GM23338 (cell line): Measurements from ENCODE around the gene TMEM63A. TPM values are rescaled to one million over a fixed set of nuclear protein-coding genes. Genes with fewer than 3 reads are reported as not detected.

Source experiments
- ATAC-seq: fragments of 200-7000 bp; cut with Tn5 transposase; 3 replicates; pipeline ENCODE4 v1.9.1; 2020
- DNase-seq: peaks from one replicate; pipeline ENCODE4 v3.0.0-alpha.2; 2015; ENCODE audit warnings: low spot score
- H2AFZ ChIP-seq: fragments of 200-600 bp; sonication (generic); 2 replicates; pipeline ENCODE4 v1.8.0; 2016; ENCODE audit warnings: antibody characterized with exemption, mild to moderate bottlenecking, moderate library complexity
- H3F3A ChIP-seq: fragments of 200-600 bp; sonication (generic); replicated peaks from 2 replicates; pipeline ENCODE4 v1.8.0; 2017; ENCODE audit warnings: antibody characterized with exemption, mixed run types, low read depth
- H3K27ac ChIP-seq: fragments of 200-600 bp; sonication (generic); 2 replicates; pipeline ENCODE4 v1.6.1; 2016; ENCODE audit warnings: low read depth
- H3K27me3 ChIP-seq: fragments of 200-600 bp; sonication (generic); 2 replicates; pipeline ENCODE4 v1.8.0; 2016; ENCODE audit warnings: mild to moderate bottlenecking, mixed run types, moderate library complexity; ENCODE audit not compliant: insufficient read depth
- H3K36me3 ChIP-seq: fragments of 200-600 bp; sonication (generic); 2 replicates; pipeline ENCODE4 v1.8.0; 2016; ENCODE audit warnings: mild to moderate bottlenecking; ENCODE audit not compliant: insufficient read depth
- H3K4me1 ChIP-seq: fragments of 200-600 bp; sonication (generic); 2 replicates; pipeline ENCODE4 v1.8.0; 2016; ENCODE audit warnings: mild to moderate bottlenecking, moderate library complexity; ENCODE audit not compliant: insufficient read depth
- H3K4me2 ChIP-seq: fragments of 200-600 bp; sonication (generic); 2 replicates; pipeline ENCODE4 v1.7.1; 2017; ENCODE audit warnings: mixed run types
- H3K4me3 ChIP-seq: fragments of 200-600 bp; sonication (generic); 2 replicates; pipeline ENCODE4 v1.6.1; 2016; ENCODE audit warnings: mixed run types
- H3K79me2 ChIP-seq: fragments of 200-600 bp; sonication (generic); replicated peaks from 2 replicates; pipeline ENCODE4 v1.8.0; 2017; ENCODE audit warnings: mild to moderate bottlenecking; ENCODE audit not compliant: insufficient read depth
- H3K9me2 ChIP-seq: fragments of 200-600 bp; sonication (generic); 2 replicates; pipeline ENCODE4 v1.8.0; 2017; ENCODE audit not compliant: insufficient read depth
- H4K20me1 ChIP-seq: fragments of 200-600 bp; sonication (generic); replicated peaks from 2 replicates; pipeline ENCODE4 v1.8.0; 2017; ENCODE audit warnings: mild to moderate bottlenecking; ENCODE audit not compliant: insufficient read depth
- H3K27ac Mint-ChIP-seq: 2 replicates; pipeline ENCODE4 v1.8.0; 2020; ENCODE audit warnings: inconsistent platforms, mild to moderate bottlenecking, moderate library complexity, mixed read lengths
- H3K27me3 Mint-ChIP-seq: 3 replicates; pipeline ENCODE4 v1.8.0; 2022; ENCODE audit warnings: low read depth, mild to moderate bottlenecking, moderate library complexity, mixed read lengths, inconsistent platforms; ENCODE audit not compliant: insufficient read depth, poor library complexity
- H3K36me3 Mint-ChIP-seq: 3 replicates; pipeline ENCODE4 v1.8.0; 2021; ENCODE audit warnings: low read depth, mild to moderate bottlenecking, inconsistent platforms, moderate library complexity, mixed read lengths
- H3K4me1 Mint-ChIP-seq: 3 replicates; pipeline ENCODE4 v1.8.0; 2020; ENCODE audit warnings: mild to moderate bottlenecking, inconsistent platforms, mixed read lengths
- H3K4me3 Mint-ChIP-seq: 3 replicates; pipeline ENCODE4 v1.8.0; 2021; ENCODE audit warnings: moderate library complexity, mild to moderate bottlenecking, inconsistent platforms, mixed read lengths
- H3K9me3 Mint-ChIP-seq: 3 replicates; pipeline ENCODE4 v1.8.0; 2020; ENCODE audit warnings: moderate library complexity, mild to moderate bottlenecking, inconsistent platforms, mixed read lengths
- CREB1 ChIP-seq: fragments of 250-450 bp; sonication (Bioruptor Pico); IDR thresholded peaks from 2 replicates; pipeline ENCODE4 v1.5.0; 2020; ENCODE audit warnings: low read depth, mild to moderate bottlenecking, moderate library complexity
- EZH2 ChIP-seq: fragments of 200-600 bp; sonication (generic); IDR thresholded peaks from one replicate; pipeline ENCODE4 v1.8.0; 2017; ENCODE audit warnings: antibody characterized with exemption, mild to moderate bottlenecking, low read depth; ENCODE audit not compliant: unreplicated experiment
- JUNB ChIP-seq: IDR thresholded peaks from one replicate; pipeline ENCODE4 v1.6.1; 2016; ENCODE audit warnings: antibody characterized with exemption; ENCODE audit not compliant: unreplicated experiment
- POLR2AphosphoS5 ChIP-seq: IDR thresholded peaks from 2 replicates; pipeline ENCODE4 v1.6.1; 2016; ENCODE audit warnings: antibody characterized with exemption, low read depth
- polyA plus RNA-seq: library from polyadenylated mRNA; unstranded; fragments of >200 nt; fragmentation: Nextera tagmentation; extraction: Ambion mirVana; gene quantifications from 2 replicates; pipeline ENCODE4 v1.2.1, GENCODE V29; 2016
- total RNA-seq: library from RNA; depleted of rRNA; stranded (reverse); fragments of >200 nt; shearing (Covaris generic); gene quantifications from 2 replicates; pipeline ENCODE4 v1.2.3, GENCODE V29; 2014
- TF ChIP-seq, protein P1 (sequence below): fragments of 250-450 bp; sonication (Bioruptor Pico); IDR thresholded peaks from 2 replicates; pipeline ENCODE4 v1.5.0; 2020; ENCODE audit warnings: mild to moderate bottlenecking, moderate library complexity
- TF ChIP-seq, protein P2 (sequence below): IDR thresholded peaks from 2 replicates; pipeline ENCODE4 v1.6.1; 2016; ENCODE audit warnings: antibody characterized with exemption
- TF ChIP-seq, protein P3 (sequence below), 2 experiments: fragments of 200-600 bp in 1 of 2; sonication (generic) in 1 of 2; conservative IDR thresholded peaks; 2 replicates each; pipeline versions ENCODE4 v1.5.1 to v1.6.1; 2016 to 2017; ENCODE audit warnings: antibody characterized with exemption in 2 of 2, low read depth in 2 of 2, mild to moderate bottlenecking in 2 of 2, moderate library complexity in 1 of 2

The TMEM63A gene
- total and polyA plus RNA-seq, 2 experiments from 2014 or later: 31.7 to 76.9 TPM

DNA sequence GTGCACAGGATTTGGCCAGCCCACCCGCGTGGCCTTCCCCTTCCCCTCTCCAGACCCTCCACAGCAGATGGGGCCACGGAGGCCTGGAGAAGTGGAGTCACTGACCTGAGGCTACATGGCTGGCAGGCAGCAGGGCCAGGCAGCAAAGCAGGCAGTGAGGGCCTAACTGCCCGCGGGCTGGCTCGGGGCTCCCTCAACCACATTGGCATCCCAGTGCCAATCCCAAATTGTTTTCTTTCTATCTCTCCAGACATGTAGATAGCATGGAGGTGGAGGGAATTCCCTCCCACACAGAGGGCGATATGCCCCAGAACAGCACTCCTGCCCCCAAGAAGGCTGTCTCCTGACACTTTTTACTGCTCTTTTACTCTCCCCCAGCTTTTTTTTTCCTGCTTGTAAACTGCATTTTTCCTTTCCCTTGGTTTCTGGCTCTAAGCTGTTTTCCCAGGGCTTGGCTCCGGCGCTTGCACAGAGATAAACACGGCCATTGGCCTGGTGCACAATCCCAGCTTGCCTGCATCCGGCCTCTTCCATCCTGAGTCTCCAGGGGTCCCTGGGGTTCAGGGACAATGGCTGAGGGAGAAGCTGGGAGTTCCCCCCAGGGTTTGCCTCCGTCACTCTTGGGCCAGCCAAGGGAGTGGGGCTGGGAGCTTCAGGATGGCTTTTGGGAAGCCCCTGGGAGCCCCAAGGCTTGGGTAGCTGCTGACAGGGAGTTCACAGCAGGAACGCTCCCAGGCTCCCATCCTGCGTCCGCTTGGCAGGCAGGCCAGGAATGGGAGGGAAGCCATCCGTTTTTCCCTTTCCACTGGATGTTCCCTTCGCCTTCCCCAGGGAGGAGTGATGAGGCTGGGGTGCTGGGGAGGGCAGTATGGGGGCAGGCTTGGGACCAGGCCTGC is 65.3 kb downstream of the TMEM63A start (continued):
- TF ChIP-seq, protein P1, sequence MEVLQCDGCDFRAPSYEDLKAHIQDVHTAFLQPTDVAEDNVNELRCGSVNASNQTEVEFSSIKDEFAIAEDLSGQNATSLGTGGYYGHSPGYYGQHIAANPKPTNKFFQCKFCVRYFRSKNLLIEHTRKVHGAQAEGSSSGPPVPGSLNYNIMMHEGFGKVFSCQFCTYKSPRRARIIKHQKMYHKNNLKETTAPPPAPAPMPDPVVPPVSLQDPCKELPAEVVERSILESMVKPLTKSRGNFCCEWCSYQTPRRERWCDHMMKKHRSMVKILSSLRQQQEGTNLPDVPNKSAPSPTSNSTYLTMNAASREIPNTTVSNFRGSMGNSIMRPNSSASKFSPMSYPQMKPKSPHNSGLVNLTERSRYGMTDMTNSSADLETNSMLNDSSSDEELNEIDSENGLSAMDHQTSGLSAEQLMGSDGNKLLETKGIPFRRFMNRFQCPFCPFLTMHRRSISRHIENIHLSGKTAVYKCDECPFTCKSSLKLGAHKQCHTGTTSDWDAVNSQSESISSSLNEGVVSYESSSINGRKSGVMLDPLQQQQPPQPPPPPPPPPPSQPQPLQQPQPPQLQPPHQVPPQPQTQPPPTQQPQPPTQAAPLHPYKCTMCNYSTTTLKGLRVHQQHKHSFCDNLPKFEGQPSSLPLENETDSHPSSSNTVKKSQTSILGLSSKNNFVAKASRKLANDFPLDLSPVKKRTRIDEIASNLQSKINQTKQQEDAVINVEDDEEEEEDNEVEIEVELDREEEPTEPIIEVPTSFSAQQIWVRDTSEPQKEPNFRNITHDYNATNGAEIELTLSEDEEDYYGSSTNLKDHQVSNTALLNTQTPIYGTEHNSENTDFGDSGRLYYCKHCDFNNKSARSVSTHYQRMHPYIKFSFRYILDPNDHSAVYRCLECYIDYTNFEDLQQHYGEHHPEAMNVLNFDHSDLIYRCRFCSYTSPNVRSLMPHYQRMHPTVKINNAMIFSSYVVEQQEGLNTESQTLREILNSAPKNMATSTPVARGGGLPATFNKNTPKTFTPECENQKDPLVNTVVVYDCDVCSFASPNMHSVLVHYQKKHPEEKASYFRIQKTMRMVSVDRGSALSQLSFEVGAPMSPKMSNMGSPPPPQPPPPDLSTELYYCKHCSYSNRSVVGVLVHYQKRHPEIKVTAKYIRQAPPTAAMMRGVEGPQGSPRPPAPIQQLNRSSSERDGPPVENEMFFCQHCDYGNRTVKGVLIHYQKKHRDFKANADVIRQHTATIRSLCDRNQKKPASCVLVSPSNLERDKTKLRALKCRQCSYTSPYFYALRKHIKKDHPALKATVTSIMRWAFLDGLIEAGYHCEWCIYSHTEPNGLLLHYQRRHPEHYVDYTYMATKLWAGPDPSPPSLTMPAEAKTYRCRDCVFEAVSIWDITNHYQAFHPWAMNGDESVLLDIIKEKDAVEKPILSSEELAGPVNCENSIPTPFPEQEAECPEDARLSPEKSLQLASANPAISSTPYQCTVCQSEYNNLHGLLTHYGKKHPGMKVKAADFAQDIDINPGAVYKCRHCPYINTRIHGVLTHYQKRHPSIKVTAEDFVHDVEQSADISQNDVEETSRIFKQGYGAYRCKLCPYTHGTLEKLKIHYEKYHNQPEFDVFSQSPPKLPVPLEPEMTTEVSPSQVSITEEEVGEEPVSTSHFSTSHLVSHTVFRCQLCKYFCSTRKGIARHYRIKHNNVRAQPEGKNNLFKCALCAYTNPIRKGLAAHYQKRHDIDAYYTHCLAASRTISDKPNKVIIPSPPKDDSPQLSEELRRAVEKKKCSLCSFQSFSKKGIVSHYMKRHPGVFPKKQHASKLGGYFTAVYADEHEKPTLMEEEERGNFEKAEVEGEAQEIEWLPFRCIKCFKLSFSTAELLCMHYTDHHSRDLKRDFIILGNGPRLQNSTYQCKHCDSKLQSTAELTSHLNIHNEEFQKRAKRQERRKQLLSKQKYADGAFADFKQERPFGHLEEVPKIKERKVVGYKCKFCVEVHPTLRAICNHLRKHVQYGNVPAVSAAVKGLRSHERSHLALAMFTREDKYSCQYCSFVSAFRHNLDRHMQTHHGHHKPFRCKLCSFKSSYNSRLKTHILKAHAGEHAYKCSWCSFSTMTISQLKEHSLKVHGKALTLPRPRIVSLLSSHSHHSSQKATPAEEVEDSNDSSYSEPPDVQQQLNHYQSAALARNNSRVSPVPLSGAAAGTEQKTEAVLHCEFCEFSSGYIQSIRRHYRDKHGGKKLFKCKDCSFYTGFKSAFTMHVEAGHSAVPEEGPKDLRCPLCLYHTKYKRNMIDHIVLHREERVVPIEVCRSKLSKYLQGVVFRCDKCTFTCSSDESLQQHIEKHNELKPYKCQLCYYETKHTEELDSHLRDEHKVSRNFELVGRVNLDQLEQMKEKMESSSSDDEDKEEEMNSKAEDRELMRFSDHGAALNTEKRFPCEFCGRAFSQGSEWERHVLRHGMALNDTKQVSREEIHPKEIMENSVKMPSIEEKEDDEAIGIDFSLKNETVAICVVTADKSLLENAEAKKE (CRISPR knock-in tag): no peak
- no peak for TF ChIP-seq POLR2AphosphoS5

DNA sequence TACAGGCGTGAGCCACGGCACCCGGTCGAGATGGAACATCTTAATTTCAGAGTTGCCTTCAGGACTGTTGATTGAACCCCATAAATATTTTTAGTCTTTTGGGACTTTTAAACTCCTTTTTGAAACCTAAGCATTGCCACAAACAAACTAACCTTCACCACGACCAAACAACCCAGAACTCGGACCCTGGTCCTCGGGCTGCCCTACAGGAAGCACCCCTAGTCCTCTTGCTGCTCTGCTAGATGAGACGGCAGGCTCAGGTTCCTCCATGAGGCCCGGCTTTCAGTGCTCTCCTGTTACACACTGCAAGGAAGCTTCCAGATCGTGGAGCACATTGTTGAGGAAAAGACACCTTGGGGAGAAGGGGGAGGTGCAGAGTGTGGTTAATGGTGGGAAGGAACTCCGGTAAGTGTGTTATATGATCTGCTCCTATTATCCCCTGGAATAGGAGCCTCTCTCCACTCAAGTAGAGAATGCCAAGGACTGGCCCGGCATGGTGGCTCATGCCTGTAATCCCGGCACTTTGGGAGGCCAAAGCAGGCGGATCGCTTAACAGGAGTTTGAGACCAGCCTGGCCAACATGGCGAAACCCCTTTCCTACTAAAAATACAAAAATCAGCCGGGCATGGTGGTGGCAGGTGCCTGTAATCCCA is 66.5 kb downstream of the TMEM63A start:
- Mint-ChIP-seq H3K27me3 (peaks cover 12% of the 10 kb centered on the region), H3K4me1 (peaks cover 57% of the 10 kb centered on the region), H3K36me3 (peaks cover 16% of the 10 kb centered on the region), H3K27ac (peak overlapping the region; percentile 85), H3K4me3 (no peak overlapping the region), H3K9me3 (no peaks in the 10 kb centered on the region)
- ATAC-seq: no peak
- Histone ChIP-seq H3K27ac (peak overlapping the region; percentile 57; the same call in 1 of the 2 replicates), H3K36me3 (no peaks in the 10 kb centered on the region), H3F3A (0 out of 2 replicates have a peak, but pooled peaks cover 20% of the 10 kb centered on the region), H3K4me3 (no peak overlapping the region), H3K27me3 (no peaks in the 10 kb centered on the region), H4K20me1 (no peaks in the 10 kb centered on the region), H3K4me1 (peaks cover 57% of the 10 kb centered on the region), H3K9me2 (no peaks in the 10 kb centered on the region), H3K79me2 (peaks cover 74% of the 10 kb centered on the region), H2AFZ (no peak overlapping the region), H3K4me2 (peak overlapping the region; percentile 51; the same call in 1 of the 2 replicates)
- no peak for DNase-seq
- no peak for TF ChIP-seq JUNB
- TF ChIP-seq EZH2: no peak
- TF ChIP-seq, protein P2, sequence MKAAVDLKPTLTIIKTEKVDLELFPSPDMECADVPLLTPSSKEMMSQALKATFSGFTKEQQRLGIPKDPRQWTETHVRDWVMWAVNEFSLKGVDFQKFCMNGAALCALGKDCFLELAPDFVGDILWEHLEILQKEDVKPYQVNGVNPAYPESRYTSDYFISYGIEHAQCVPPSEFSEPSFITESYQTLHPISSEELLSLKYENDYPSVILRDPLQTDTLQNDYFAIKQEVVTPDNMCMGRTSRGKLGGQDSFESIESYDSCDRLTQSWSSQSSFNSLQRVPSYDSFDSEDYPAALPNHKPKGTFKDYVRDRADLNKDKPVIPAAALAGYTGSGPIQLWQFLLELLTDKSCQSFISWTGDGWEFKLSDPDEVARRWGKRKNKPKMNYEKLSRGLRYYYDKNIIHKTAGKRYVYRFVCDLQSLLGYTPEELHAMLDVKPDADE: no peak
- TF ChIP-seq CREB1: no peak
- TF ChIP-seq, protein P3, sequence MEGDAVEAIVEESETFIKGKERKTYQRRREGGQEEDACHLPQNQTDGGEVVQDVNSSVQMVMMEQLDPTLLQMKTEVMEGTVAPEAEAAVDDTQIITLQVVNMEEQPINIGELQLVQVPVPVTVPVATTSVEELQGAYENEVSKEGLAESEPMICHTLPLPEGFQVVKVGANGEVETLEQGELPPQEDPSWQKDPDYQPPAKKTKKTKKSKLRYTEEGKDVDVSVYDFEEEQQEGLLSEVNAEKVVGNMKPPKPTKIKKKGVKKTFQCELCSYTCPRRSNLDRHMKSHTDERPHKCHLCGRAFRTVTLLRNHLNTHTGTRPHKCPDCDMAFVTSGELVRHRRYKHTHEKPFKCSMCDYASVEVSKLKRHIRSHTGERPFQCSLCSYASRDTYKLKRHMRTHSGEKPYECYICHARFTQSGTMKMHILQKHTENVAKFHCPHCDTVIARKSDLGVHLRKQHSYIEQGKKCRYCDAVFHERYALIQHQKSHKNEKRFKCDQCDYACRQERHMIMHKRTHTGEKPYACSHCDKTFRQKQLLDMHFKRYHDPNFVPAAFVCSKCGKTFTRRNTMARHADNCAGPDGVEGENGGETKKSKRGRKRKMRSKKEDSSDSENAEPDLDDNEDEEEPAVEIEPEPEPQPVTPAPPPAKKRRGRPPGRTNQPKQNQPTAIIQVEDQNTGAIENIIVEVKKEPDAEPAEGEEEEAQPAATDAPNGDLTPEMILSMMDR (conservative IDR thresholded peaks at IDR 0.05; ENCODE audit: low read depth in 2 of 2): no peak
